Body of pancreas (tissue), 4 donors: ENCODE measurements around the gene CST7. TPM values are rescaled to one million over a fixed set of nuclear protein-coding genes. Genes with fewer than 3 reads are reported as not detected.

Experiments
- ATAC-seq: fragments of 150-250 bp; one replicate; pipeline ENCODE4 v1.9.1; 2016
- DNase-seq, 4 donors: peaks; one replicate each; pipeline ENCODE4 v3.0.0-alpha.2; 2019
- H3K27ac ChIP-seq, 4 donors: fragments of 200-600 bp; sonication (generic); 1 replicate in 3 of 4; 2 replicates in 1 of 4; pipeline versions ENCODE4 v1.5.1 to v1.6.1; 2016 to 2019; ENCODE audit warnings: mild to moderate bottlenecking in 1 of 4, mixed read lengths in 1 of 4, moderate library complexity in 1 of 4
- H3K27me3 ChIP-seq, 2 donors: fragments of 200-600 bp; sonication (generic); one replicate each; pipeline ENCODE4 v1.6.0; 2016; ENCODE audit warnings: mild to moderate bottlenecking in 1 of 2
- H3K36me3 ChIP-seq, 2 donors: fragments of 200-600 bp; sonication (generic); replicated peaks in 1 of 2; 2 replicates each; pipeline ENCODE4 v1.5.1; 2016; ENCODE audit warnings: low read depth in 2 of 2; ENCODE audit not compliant: insufficient read depth in 1 of 2
- H3K4me1 ChIP-seq: fragments of 200-600 bp; sonication (generic); one replicate; pipeline ENCODE4 v1.6.0; 2016
- H3K4me3 ChIP-seq, 2 donors: fragments of 200-600 bp; sonication (generic); 1 replicate in 1 of 2; 2 replicates in 1 of 2; pipeline ENCODE4 v1.5.1; 2016 to 2019
- H3K9me3 ChIP-seq, 3 donors: fragments of 200-600 bp; sonication (generic); 1 replicate in 2 of 3; 2 replicates in 1 of 3; pipeline ENCODE4 v1.5.1; 2016
- POLR2A ChIP-seq, 3 donors: fragments of 450-650 bp; IDR thresholded peaks; one replicate each; pipeline ENCODE4 v1.6.1; 2016; ENCODE audit warnings: antibody characterized with exemption in 3 of 3, mild to moderate bottlenecking in 2 of 3
- WGBS, 2 donors: methylation state at CpG; one replicate each; pipeline ENCODE4 v1.1.5; 2017; 5-methylcytosine and 5-hydroxymethylcytosine counted together
- intact Hi-C: fragments of 100-400 bp; cut with DNase I; formaldehyde crosslinking; loops from one replicate; pipeline ENCODE4 v1.15.1; 2023
- total RNA-seq, 2 donors: library from RNA; depleted of rRNA; stranded (reverse); fragments of >200 nt; gene quantifications; one replicate each; pipeline ENCODE4 v1.1.0, GENCODE V29; 2016
- TF ChIP-seq, protein P1 (sequence below), 7 experiments: fragments of 450-650 bp in 4 of 7; fragments of 200-600 bp in 3 of 7; sonication (generic) in 3 of 7; IDR thresholded peaks; one replicate each; pipeline ENCODE4 v1.5.1; 2016 to 2019; ENCODE audit warnings: antibody characterized with exemption in 7 of 7

CST7 gene
- total RNA-seq, 2 donors from 2014 or later = 1.8 to 4.0 TPM

DNA sequence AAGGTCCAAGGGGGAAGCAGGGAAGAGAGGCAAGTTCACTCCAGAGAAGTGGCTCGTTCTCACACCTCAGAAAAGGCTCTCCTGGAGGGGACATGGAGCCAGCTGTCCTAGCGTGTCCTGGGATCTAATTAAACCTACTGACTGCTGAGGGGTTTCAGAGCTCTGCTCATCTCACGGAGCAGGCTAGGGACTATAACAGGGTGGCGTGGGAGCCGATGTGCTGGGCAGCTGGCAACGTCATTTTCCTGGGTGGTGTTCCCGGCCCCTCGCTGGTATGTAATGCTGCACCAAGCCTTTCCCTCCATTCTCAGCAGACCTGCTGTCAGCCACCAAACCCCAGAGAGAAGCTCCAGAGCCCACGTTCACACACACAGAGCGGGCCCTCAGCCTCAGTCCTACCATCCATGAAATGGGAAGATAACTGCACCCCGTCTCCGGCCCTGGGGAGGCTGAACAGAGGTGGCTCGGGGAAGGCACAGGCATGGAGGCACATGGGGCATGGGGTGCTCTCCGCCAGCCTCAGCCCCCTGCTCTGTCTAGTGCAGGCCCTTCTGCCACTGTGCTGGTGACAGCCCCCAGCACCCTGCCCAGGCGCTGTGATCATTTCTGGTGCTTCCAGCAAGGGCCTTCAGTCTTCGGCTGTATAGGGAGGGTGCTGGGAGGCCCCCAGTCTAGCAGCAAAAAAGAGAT is 1.9 kb downstream of the CST7 start:
- DNase-seq = peak in 1 of 4 donors; percentile 6
- intact Hi-C loops = no loop called here
- Histone ChIP-seq H3K36me3 (no peaks in the 10 kb centered on the region), H3K4me1 (no peaks in the 10 kb centered on the region), H3K27ac (no peak overlapping the region), H3K9me3 (no peaks in the 10 kb centered on the region), H3K27me3 (no peaks in the 10 kb centered on the region), H3K4me3 (no peak overlapping the region)
- 56 to 59% methylated on average over 8 to 16 of the region's 16 CpGs for WGBS, 2 donors
- ATAC-seq = no peak
- no peak for TF ChIP-seq POLR2A (IDR thresholded peaks at IDR 0.05)

DNA sequence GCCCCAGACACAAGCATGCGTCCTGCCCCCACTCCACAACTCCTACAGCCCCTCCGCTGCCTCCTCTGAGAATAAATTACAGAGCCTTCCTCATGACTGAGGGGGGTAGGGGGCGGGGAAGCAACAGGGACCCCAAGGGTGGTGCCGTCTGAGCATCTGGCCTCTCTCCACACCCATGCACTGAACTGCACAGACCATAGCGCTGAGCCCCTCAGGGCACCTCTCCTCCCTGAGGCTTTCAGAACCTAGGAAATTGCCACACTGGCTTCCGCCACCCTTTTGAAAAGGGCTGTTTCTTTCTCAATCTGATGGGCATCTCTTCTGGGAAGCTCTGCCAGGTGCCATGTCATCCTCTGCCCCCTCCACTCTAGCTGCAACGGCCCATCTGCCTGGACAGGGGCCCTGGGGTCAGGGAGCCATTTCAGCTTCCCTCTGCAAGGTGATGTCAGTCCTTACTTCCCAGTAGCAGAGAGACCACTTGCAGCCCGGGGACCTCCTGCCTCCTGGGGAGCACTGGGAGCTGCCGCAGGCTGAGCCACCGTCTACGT is 2.5 kb downstream of the CST7 start:
- no peak overlapping the region for H3K4me3 ChIP-seq
- ATAC-seq (no peak), DNase-seq (peak in 1 of 4 donors; percentile 2)
- no peaks in the 10 kb centered on the region for H3K4me1 ChIP-seq
- H3K9me3 ChIP-seq = no peaks in the 10 kb centered on the region
- H3K27ac ChIP-seq = no peak overlapping the region
- WGBS, 2 donors = 42 to 43% methylated on average over 6 to 11 of the region's 11 CpGs
- no peaks in the 10 kb centered on the region for H3K36me3 ChIP-seq
- no peaks in the 10 kb centered on the region for H3K27me3 ChIP-seq
- intact Hi-C loops = no loop called here
- no peak for TF ChIP-seq POLR2A (IDR thresholded peaks at IDR 0.05)

DNA sequence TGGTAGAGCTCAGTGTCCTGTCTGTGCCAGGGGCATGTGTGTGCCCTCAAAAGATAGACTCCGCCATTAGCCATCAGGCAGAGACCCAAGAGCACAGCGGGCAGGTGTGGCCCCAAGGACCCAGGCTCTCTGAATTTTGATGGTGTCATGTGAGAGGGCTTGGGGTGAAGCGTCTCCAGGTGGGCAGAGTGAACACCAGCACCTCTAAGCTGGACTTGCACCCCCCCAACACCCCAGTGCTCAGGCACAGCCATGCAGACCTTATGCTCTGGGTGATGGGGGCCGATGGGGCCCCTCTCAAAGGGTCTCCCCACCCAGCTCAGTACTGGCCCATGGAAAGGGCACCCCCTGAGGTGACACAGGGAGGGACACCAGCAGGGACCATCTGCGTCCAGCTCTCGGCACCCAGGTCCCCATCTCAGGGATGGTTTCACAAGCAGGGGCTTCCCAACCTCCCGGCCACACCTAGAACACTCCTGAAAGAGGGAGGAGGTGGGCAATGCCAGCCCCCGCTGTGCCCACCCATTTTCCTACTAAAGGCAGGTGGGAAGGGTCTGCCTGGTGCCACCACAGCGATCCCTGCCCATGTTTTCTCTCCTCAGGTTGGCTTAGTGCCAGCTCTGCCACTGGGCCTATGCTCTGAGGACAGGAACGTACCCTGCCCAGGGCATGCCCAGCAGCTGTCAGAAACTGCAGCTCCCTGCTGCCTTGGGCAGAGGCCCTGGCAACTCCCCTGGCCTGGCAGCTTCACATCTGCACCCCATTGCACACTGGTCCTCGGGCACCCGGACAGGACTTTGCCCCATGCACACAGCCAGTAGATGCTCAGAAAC is 3.5 kb downstream of the CST7 start:
- intact Hi-C loops = no loop called here
- H3K9me3 ChIP-seq = no peaks in the 10 kb centered on the region
- H3K27ac ChIP-seq = no peak overlapping the region
- no peaks in the 10 kb centered on the region for H3K4me1 ChIP-seq
- TF ChIP-seq, protein P1, sequence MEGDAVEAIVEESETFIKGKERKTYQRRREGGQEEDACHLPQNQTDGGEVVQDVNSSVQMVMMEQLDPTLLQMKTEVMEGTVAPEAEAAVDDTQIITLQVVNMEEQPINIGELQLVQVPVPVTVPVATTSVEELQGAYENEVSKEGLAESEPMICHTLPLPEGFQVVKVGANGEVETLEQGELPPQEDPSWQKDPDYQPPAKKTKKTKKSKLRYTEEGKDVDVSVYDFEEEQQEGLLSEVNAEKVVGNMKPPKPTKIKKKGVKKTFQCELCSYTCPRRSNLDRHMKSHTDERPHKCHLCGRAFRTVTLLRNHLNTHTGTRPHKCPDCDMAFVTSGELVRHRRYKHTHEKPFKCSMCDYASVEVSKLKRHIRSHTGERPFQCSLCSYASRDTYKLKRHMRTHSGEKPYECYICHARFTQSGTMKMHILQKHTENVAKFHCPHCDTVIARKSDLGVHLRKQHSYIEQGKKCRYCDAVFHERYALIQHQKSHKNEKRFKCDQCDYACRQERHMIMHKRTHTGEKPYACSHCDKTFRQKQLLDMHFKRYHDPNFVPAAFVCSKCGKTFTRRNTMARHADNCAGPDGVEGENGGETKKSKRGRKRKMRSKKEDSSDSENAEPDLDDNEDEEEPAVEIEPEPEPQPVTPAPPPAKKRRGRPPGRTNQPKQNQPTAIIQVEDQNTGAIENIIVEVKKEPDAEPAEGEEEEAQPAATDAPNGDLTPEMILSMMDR (IDR thresholded peaks at IDR 0.05) = no peak
- TF ChIP-seq POLR2A (IDR thresholded peaks at IDR 0.05) = no peak
- H3K4me3 ChIP-seq = no peak overlapping the region
- WGBS, 2 donors = 62 to 83% methylated on average over 4 to 12 of the region's 12 CpGs
- H3K27me3 ChIP-seq = no peaks in the 10 kb centered on the region
- H3K36me3 ChIP-seq = no peaks in the 10 kb centered on the region
- DNase-seq (peak in 1 of 4 donors; percentile 12), ATAC-seq (peak; percentile 33)

DNA sequence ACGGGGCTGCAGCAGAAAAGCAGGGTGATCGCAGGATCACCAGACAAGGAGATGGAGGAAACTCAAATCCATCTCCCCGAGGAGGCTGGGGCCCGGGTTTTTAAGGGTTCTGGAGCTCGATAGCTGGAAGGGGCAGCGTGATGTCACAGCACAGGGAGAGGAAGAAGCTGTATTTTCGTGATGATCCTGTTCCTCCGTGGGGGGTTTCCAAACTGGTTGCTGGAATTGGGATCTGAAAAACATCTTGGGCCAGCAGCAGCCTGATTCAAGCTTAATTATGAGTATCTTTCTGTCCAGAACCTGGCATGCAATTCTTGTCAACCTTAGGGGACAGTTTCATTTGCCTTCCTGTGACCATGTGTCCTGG is 4.1 kb downstream of the CST7 start:
- intact Hi-C loops = no loop called here
- Histone ChIP-seq H3K27ac (no peak overlapping the region), H3K36me3 (no peaks in the 10 kb centered on the region), H3K9me3 (no peaks in the 10 kb centered on the region), H3K27me3 (no peaks in the 10 kb centered on the region), H3K4me1 (no peaks in the 10 kb centered on the region), H3K4me3 (no peak overlapping the region)
- DNase-seq (no peak), ATAC-seq (no peak)
- 66 to 77% methylated on average over 7 to 8 of the region's 8 CpGs for WGBS, 2 donors
- TF ChIP-seq POLR2A (IDR thresholded peaks at IDR 0.05) = no peak
- TF ChIP-seq, protein P1 (IDR thresholded peaks at IDR 0.05) = no peak

DNA sequence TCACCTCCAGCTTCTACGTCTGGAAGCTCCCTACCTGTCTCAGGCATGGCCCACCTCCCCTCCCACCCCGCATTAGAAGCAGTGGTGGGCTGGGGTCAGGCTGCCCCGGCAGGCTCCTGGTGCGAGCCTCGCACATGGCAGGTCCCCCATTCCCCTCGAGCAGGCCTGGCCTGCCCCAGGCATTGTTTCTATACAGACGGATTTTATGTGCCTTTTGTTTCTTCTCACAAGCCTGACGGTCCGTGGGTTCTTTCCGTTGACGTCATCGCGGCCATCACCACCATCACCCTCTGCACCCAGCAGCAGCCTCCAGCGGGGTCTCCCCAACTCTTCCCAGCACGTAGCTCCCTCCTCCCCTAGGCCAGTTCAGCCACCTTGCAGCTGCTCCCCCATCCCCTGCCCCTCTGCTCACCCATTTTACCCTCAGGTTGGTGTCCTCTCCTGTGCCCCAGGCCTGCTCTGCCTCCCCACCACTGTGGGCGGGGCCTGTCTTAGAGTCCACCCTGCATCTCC is 4.6 kb downstream of the CST7 start:
- Histone ChIP-seq H3K27me3 (no peaks in the 10 kb centered on the region), H3K4me3 (no peak overlapping the region), H3K36me3 (peaks cover 0 to 2% of the 10 kb centered on the region in 2 donors), H3K9me3 (no peaks in the 10 kb centered on the region), H3K27ac (no peak overlapping the region), H3K4me1 (no peaks in the 10 kb centered on the region)
- no peak for ATAC-seq
- DNase-seq = no peak
- no peak for TF ChIP-seq POLR2A (IDR thresholded peaks at IDR 0.05)
- TF ChIP-seq, protein P1 (IDR thresholded peaks at IDR 0.05) = no peak
- 82 to 83% methylated on average over 16 of the region's 16 CpGs for WGBS, 2 donors
- intact Hi-C loops = no loop called here
